ENCODE measurements around the gene UBE2S.

- TF ChIP-seq, protein P1, sequence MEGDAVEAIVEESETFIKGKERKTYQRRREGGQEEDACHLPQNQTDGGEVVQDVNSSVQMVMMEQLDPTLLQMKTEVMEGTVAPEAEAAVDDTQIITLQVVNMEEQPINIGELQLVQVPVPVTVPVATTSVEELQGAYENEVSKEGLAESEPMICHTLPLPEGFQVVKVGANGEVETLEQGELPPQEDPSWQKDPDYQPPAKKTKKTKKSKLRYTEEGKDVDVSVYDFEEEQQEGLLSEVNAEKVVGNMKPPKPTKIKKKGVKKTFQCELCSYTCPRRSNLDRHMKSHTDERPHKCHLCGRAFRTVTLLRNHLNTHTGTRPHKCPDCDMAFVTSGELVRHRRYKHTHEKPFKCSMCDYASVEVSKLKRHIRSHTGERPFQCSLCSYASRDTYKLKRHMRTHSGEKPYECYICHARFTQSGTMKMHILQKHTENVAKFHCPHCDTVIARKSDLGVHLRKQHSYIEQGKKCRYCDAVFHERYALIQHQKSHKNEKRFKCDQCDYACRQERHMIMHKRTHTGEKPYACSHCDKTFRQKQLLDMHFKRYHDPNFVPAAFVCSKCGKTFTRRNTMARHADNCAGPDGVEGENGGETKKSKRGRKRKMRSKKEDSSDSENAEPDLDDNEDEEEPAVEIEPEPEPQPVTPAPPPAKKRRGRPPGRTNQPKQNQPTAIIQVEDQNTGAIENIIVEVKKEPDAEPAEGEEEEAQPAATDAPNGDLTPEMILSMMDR (IDR thresholded peaks at IDR 0.05), result no peak
- TF ChIP-seq POLR2A (IDR thresholded peaks at IDR 0.05), result no peak
Observed at GRCh38 chr19:55449469-55449868, 41.9 kb upstream of the UBE2S start.

Data from body of pancreas (tissue), 4 donors.